NCI-H2196 treated with DMSO at 0.1 percent for 48 hours (cell line): ENCODE data around the gene TACC3.

ENCODE experiments used
- DNase-seq: peaks from one replicate; lab custom pipeline; 2025; ENCODE audit not compliant: unreplicated experiment; lab: John Stamatoyannopoulos, UW

The TACC3 gene

DNA sequence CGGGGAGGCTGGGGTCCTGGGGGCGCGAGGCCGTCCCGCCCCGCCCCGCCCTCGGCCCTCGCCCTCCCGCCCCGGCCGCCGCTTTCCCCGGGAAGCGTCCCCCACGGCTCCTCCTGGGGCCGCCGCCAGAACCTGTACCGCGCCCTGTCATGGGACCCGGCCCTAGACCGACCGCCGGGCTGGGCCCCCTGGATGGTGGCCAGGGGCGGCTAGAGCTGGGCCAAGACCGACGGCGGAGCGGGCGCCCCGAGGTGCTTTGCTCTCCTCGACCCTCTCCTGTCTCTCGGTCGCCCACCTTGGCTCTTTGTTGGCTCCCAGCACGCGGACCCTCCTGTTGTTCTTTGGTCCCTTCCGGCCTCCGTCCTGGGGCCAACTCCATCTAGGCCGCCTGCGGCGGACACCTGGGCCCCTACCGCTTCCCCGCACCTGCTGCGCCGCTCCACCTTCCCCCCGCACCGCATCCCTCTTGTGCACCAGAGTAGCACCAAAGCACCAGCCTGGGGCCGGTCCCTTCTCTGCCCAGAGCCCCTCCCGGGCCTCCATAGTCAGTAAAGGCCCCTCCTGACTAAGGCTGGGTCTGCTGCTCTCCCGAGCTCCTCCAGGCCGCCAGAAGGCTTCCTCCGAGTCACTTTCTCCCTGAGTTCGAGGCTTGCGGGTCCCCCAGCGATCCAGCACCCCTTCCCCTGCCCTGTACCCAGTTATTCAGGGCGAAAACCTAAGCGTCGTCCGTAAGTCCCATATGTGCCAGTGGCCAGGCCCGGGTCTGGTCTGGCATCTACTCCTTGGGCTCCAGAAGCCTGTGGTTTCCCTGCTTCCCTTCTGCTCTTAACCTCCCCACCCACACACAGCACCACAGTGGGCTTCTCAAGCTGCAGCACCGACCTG lies 587 bp downstream of the TACC3 start:
- no peak for DNase-seq

DNA sequence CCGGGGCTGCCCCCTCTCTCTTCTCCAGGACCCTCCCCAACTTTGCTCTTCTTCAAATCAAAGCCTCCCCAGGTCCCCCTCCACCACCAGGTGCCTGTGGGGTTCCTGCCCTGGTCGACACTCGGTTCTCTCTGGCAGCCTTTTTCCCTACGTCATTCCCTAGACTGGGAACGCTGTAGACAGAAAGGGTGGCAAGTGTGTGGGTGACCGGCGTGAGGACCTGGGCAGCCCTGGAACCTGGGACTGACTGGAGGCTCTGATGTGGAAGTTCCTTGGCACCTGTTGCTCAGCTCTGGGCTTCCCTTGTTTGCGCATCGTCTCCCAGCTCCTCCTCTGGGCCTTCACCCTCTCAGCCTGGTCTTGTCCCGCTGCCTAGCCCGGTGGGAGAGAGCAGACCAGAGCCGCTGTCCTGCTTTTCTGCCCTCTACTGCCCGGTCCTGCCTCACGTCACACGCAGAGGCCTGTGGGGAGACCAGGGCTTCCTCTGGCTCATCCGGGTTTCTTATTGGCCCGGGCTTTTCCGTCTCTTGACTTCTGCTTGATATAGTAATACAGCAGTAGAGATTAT lies 1.3 kb downstream of the TACC3 start:
- DNase-seq = no peak

DNA sequence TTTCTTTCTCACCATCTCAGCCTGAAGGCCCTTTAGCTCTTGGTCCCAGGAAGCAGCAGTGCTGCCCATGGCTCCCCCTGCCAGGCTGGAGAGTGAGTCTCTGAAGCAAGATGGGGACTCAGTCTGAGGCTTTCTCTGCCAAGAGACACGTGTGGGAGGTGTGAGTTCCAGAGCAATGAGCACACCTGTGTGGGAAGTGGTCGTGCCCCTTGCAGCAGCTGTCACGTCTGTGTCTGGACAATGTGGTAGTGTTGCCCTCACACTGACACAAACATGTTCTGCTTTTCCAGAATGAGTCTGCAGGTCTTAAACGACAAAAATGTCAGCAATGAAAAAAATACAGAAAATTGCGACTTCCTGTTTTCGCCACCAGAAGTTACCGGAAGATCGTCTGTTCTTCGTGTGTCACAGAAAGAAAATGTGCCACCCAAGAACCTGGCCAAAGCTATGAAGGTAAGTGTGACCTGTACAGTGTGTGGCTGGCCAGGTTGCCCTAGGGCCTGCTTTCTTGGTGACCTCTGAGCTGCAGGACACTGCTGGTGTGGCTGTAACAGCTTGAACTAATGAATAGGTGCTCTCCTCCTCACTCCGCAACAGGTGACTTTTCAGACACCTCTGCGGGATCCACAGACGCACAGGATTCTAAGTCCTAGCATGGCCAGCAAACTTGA lies 1.9 kb downstream of the TACC3 start:
- DNase-seq = no peak

DNA sequence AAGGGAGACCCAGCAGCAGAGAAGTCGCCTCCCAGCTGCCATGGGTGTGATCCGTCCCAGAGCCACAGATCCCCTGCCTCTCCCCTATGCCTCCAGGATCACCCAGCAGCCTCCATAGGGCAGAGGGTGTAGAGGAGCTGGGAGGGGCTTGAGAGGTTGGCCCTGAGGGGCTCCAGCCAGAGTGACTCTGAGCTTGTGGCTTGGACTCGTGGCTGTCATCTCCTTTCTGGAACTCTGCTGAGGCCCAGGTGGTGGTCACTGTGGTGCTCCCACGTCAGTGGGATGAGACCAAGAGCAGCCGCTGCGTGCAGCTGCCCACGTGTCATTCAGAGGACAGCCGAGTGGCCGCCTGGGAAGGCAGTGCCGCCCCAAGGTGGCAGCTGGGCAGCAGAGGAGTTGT lies 4.2 kb downstream of the TACC3 start:
- DNase-seq = no peak

DNA sequence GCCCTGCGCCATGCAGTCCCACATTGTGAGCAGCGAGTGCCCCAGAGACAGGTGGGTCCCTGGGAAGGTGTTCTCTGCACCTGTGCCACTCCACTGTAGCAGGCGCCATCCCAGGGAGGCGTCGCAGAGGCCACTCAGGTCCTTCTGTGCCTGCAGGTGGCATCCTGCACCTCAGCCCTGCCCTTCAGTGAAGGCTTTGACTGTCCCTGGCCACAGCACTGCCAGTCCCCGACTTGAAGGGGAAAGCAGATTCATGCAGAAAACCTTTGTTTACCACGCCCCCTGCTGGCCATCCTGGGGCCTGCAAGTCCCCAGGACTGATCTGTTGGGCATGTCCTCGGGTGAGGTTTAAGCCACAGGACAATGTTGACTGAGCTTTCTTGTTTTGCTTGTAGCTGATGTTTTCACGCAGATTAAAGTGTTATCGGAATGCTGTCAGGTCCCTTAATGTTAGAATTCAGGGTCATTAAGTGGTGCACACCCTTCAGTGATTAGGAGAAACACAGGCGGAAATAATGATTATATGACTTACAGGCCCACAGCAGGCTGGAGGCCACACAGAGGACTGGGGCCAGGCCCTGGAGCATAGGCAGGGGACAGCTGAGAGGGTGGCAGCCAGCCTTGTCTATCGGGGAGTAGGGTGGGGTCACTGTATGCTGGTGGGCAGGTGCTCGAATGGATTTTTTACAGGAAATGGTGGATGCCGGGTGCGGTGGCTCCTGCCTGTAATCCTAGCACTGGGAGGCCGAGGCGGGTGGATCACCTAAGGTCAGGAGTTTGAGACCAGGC lies 5.0 kb downstream of the TACC3 start:
- peak; percentile 38 for DNase-seq

DNA sequence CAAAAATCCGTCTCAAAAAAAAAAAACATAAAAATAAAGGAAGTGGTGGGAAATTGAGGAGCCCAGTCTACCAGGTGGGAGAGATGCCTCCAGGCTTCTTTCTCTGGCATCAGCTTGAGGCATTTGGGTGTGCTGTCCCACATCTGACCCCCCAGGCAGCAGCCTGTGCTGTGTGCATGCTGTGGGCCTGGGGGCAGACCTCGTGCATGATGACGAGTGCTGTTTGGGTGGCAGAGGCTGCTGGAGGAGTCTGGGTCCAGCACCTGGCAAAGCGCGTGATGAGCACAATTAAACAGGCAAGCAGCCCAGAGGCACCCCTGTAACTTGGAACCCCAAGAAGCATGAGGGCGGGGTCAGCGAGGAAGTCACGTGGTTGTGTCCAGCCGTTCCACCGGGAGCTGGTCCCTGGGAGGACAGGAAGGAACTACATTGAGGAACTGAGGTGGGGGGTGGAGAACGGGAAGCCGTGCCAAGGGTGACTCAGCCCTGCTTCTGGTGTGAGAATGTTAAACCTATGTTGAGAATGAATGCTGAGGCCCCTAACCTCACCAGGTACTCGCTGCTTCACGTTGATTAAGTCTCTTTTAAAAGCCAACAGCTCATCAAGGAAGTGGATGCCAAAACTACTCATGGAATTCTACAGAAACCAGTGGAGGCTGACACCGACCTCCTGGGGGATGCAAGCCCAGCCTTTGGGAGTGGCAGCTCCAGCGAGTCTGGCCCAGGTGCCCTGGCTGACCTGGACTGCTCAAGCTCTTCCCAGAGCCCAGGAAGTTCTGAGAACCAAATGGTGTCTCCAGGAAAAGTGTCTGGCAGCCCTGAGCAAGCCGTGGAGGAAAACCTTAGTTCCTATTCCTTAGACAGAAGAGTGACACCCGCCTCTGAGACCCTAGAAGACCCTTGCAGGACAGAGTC lies 6.1 kb downstream of the TACC3 start:
- no peak for DNase-seq

DNA sequence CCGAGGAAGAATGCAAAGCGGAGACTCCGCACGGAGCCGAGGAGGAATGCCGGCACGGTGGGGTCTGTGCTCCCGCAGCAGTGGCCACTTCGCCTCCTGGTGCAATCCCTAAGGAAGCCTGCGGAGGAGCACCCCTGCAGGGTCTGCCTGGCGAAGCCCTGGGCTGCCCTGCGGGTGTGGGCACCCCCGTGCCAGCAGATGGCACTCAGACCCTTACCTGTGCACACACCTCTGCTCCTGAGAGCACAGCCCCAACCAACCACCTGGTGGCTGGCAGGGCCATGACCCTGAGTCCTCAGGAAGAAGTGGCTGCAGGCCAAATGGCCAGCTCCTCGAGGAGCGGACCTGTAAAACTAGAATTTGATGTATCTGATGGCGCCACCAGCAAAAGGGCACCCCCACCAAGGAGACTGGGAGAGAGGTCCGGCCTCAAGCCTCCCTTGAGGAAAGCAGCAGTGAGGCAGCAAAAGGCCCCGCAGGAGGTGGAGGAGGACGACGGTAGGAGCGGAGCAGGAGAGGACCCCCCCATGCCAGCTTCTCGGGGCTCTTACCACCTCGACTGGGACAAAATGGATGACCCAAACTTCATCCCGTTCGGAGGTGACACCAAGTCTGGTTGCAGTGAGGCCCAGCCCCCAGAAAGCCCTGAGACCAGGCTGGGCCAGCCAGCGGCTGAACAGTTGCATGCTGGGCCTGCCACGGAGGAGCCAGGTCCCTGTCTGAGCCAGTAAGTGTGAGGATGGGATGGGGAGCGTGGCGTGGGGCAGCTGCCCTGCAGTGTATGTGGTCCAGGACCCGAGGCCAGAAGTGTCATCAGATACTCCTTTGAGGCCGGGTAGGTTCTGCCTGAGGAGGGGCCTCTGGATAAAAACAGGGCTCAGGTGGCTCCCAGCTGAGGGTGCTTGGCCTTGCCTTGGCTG lies 7.0 kb downstream of the TACC3 start:
- DNase-seq = no peak

DNA sequence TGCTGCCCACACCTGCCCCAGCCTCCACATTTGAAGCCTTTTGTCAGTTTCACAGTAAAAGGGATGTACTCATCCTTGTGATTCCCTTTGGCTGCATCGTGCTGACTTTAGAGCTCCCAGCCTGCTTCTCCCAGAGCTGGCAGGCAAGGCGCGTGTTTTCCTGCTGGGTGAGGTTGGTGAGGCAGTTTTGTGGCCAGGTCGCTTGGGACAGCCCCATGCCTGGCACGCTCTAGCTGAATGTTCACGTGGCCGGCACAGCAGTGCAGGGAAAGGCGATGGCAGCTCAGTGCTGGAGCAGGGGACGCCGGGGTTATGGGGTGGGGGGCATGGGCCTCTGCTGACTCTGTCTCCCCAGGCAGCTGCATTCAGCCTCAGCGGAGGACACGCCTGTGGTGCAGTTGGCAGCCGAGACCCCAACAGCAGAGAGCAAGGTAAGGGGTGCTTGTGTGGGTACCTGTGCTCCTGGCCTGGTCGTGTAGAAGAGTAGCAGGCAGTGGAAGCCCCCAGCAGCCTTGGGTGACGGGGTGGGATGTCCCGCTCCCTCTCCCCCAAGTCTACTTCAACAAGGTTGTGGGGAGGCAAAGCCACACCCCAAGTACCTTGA lies 9.3 kb downstream of the TACC3 start:
- no peak for DNase-seq

DNA sequence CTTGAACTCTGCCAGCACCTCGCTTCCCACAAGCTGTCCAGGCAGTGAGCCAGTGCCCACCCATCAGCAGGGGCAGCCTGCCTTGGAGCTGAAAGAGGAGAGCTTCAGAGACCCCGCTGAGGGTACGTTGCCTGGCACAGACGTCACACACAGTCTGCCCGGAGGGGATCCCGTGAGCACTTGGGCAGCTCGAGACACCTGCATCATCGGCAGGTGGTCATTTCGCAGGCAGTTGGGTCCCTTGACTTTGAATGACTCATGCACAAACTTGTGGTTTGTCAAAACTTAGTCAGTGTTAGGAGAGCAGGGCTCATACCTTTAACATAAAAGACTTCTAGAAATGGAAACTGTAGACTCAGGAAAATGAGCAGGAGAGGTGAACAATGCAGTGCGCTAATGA lies 9.9 kb downstream of the TACC3 start:
- DNase-seq = no peak

DNA sequence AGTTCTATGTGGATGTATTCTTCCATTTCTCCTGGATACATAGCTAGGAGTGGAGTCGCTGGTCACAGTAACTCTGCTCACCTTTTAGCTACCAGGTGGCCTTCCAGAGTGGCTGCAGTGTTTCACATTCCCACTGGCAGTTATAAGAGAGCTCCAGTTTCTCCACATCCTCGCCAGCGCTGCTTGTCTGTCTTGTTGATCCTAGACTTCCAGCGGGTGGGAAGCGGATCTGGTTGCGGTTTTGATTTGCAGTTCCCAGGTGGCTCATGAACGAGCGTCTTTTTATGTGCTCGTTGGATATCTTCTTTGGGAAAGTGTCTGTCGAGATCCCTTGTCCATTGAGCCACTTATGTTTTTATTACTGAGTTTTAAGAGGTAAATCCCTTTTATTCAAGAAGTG lies 11.6 kb downstream of the TACC3 start:
- DNase-seq = no peak

DNA sequence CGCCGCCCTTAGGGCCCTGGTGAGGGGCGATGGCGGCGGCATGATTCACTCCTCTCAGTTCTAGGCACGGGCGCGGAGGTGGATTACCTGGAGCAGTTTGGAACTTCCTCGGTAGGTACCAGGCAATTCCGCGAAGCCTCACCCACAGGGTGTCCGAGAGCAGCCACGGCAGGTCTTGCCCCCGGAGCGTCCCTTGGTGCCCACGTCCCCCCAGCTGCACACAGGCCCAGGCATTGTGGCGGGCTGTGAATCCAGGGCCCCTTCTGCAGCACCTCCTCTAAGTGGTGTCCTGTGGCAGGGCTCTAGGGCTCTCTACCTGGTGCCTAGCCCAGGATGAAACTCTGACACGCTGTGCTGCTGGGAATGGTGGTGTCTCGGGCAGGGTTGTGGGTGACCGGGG lies 13.9 kb downstream of the TACC3 start:
- DNase-seq = no peak

DNA sequence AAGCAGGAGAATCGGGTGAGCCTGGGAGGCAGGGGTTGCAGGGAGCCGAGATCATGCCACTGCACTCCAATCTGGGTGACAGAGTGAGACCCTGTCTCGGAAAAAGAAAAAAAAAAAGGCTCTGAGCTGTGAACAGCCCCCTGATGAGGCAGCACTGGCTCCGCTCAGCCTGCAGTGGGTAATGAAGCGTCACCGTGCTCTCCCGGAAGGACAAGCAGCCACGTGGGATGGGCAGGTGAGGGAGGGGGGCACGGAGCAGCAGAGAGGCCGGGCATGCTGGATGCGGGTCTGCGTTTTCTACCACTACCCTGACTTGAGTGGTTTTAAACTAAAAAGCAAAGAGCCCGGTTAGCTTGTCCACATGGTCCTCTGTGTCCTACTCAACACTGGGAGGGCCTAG lies 15.5 kb downstream of the TACC3 start:
- no peak for DNase-seq

DNA sequence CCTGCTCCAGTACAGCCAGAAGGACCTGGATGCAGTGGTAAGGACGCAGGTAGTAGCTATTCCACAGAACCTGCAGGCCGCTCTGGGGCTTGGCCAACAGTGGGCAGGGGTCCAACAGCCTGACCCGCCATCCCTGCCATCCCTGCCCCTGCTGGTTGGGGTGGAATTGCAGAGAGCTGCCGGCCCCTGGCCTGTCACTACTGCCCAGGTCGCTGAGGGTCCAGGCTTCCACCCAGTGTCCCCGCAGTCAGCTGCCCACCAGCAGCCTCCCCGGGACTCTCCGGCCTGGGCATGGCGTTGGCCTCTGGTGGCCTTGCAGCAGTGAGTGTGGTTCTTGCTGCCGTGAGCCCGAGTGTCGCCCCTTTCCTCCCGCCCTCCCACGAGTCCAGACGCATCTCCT lies 16.3 kb downstream of the TACC3 start:
- DNase-seq = no peak

DNA sequence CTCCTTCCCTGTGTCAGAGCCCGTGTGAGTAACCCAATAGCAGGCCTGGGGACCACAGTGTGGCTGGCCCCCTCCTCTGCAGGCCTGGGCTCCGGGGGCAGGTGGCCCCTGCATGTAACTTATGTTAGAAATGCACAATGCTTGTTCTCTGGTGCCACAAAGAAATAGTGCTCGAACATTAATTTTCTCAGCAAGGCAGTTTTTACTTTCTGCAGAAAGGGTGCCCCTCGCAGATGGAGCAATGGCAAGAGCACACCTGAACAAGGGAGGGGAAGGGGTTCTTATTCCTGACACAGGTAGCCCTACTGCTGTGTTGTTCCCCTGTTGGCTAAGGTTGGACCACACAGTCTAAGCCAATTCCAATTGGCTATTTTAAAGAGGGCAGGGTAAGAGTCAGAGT lies 17.1 kb downstream of the TACC3 start:
- DNase-seq = no peak

DNA sequence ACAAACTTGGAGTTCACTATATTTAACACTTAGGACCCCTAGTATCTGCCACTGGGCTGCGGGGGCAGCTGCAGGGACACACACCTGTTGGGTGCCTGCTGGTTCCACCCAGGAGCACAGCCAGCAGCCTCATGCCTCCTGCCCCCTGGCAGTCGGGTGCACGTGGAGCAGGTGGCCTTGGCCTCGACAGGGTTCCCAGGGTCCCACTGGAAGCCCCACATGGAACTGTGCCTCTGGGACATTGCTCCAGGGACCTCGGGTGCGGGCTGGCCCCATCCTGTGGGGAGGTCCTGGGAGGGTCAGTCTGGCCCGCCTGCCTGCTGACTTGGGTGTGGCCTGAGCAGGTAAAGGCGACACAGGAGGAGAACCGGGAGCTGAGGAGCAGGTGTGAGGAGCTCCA lies 18.0 kb downstream of the TACC3 start:
- no peak for DNase-seq

DNA sequence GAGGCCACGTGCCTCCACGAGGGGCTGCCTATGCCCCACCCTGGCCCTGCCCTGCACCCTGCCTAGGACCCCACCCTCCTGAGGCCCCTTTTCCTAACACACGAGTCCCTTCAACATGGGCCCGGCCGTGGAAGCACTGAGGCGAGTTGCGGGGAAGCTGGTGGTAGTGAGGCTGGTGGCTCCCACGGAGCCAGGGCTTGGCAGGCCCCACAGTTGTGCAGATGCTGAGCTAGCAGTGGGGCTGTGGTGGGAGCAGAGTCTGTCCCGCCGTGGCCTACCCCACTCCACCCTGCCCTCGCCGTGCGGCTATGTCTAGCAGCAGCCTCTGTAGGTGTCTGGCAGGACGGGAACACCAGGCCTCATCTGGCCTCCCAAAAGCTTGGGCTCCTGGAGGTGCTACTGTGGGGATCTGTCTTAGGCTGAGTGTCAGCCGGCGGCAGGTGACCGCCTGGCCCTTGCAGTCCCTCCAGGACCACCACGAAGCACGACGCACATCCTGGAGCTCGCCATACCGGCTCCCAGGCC lies 18.8 kb downstream of the TACC3 start:
- DNase-seq = no peak

DNA sequence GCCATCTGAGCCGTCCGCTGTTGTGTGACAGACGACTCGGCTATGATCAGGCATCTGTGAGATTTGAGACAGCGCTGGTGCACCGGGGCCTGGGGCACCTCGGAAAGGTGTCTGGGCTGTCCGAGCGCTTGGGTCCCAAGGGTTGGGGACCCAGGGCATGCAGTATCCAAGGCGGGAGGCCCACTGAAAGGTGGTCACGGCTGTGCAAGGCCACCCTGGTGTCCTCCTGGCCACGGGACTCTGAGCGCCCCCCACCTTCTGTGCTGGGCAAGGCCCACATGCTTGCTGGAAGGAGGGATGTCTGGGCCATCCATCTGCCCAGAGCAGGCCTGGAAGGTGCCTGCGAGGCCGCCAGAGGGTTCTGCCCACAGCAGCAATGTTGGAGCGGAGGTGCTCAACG lies 19.9 kb downstream of the TACC3 start:
- DNase-seq = no peak

DNA sequence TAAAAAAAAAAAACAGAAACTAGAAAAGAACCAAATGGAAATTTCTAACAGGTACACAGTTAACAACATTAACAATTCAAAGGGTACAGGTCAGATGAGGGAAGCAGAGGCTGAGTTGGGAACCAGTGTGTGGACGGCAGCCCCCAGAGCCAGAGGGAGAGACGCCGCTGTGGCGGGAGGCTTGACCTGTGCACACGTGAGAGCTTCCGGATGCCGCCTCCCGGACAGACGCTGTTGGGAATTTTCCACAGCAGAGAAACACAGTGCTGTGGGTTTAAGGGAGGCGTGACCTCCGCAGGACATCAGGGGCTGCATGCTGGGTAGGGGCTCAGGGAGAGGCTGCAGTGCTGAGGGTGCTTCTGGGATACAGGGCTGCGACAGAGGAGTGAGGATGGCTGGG lies 22.2 kb downstream of the TACC3 start:
- DNase-seq = no peak

DNA sequence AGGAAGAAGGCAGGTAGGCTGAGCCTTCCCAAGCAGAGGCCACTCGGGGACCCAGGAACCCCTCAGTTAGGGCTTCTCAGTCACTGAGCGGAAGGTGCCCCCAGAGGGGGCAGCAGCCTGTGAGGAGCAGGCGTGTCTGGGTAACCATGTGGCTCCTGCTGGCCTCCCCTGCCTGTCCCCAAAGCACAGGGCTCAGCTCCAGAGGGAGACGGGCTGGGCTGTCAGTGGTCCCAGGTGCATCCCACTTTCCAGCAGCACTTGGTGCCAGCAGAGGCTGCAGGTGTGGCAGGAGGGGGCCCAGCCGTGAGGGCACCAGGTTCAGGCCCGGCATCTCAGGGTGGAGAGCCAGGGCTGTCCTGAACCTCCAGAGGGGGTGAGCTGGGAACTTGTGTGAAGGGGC lies 22.7 kb downstream of the TACC3 start:
- no peak for DNase-seq
